ENCODE results near the gene HAUS2.
"Not testable (repeated sequence)": the region's sequence is repeated elsewhere in the genome, so short reads cannot be mapped to it uniquely, and the experiment has no call there.

The HAUS2 gene
- 31.8 to 96.9 (median 60.6) reads per million in 18 experiments for total RNA-seq

DNA sequence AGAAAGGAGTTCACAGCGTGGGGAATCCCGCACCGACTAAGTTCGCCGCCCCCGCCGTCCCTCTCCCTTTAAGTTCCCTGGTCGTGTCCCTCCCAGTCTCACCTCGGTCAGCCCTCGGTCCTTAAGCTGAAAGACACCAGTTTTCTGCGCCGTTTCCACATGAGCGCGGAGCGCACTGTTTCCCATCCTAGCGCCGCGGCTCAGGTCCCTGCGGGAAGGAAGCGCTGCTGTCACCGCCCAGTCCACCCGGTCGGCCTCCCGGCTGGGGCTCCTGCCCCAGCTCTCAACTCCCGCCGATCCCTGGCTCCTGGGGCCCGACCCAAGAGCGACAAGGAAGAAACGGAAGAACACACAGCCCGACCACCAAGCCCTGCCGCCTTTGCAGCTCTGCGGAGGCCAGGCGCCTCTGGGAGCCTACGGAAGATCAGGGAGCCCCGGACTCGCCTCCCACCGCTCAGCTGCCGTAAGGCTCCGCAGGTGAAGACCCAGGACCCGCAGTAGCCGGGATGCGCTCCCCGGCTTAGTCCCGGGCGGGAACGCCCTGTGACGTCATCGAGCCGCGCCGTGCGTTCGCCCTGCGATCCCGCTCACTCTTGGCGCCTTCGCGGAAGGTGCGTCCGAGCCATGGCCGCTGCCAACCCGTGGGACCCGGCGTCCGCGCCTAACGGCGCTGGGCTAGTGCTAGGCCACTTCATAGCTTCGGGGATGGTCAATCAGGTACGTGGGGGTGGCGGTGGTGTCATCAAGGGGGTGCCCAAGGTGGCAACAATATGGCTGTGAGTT, at the start of gene HAUS2, which contains the start of gene LRRC57:
HAUS2 (plus strand) TSS at position 590 of the 783 bp plus-strand sequence; CDS start at position 625, 35 bp downstream.
LRRC57 (minus strand) TSS at position 545 of the 783 bp plus-strand sequence; CDS start at position 186, 359 bp downstream.
- peak; percentile 83 to 89 for DNase-seq

DNA sequence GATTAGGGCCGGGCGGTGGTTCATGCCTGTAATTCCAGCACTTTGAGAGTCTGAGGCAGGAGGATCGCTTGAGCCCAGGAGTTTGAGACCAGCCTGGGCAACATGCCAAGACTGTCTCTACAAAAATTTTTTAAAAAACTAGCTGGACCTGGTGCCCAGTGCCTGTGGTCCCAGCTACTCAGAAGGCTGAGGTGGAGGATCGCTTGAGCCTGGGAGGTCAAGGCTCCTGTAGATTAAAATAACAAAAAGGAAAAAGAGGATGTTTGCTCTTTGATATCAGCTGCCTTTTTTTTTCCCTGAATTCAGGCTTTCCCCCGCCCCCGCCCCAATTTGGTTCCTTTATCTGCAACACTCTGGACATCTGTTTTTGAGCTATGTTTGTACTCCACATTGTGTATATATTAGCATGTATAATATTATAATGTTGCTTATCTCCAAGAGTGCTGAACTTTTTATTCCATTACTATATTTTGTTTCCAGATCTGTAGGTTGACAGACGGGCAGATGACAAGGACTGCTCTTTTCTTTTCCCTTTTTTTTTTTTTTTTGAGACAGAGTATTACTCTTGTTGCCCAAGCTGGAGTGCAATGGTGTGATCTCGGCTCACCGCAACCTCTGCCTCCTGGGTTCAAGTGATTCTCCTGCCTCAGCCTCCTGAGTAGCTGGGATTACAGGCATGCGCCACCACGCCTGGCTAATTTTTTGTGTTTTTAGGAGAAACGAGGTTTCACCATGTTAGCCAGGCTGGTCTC, 48.6 kb upstream of the HAUS2 start:
- DNase-seq = peak; percentile 51 to 57

DNA sequence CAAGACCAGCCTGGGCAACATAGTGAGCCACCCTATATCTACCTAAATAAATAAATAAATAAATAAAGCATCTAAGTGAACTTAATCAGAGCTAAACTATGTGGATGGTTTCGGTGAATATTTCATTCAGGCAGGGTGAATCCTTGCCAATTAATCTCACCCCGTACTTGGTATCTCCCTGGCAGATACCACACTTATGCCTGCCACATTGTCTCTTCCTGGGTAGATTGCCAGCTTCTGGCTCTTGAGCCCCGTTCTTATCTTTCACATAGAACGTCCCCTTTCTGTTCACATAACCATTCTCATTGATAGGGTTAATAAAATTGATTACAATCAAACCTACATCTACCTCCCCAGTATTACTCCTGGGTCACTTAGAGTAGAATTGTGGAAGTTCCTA, 46.2 kb upstream of the HAUS2 start:
- no peak for DNase-seq

DNA sequence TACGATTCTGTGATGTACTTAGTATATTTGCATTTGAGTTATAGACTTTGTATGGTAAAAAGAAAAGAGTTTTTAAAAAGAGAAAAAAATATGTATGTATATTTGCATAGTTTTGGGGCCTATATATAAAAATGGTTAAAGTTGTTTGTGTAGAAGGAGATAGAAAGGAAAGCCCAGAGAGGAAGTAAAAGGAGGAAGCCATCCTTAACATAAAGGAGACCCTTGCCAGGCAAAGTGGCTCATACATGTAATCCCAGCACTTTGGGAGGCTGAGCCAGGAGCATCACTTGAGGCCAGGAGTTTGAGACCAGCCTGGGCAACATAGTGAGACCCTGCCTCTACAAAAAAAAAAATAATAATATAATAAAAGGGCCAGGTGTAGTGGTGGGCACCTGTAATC, 44.8 kb upstream of the HAUS2 start:
- no peak for DNase-seq

DNA sequence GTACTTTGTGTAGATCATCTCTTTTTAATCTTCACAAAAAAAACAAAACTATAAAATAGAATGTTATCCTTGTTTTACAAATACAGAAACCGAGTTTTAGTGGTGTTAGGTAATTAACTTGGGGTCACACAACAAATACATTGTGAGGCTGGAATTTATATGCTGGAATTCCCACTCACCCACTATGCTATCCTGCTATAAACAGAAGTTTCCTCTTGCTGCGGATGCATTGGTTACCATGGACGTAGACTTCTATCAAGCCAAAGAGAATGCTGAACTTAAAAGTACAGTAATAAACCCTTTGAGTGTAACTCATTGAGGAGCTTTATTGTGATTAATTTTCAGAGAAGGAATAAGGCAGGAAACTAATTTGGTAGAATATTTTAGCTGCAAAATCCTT, 44.0 kb upstream of the HAUS2 start:
- DNase-seq = no peak

DNA sequence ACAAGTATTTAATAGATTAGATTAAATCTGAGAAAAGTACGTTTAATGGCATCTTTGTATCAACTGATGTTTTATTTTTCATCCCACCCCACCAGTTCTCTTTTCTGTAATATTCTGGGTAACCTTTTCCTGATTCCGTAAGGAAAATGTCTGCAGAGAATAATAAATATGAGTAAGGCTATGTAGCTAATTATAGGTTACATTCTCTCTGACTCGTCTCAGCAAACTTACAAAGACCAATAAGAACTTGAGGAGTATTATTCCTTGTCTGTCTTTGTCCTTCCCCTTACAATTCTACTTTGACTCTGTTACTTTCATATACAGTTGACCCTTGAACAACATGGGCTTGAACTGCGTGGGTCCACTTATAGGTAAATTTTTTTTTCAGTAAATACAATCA, 41.1 kb upstream of the HAUS2 start:
- DNase-seq = no peak

DNA sequence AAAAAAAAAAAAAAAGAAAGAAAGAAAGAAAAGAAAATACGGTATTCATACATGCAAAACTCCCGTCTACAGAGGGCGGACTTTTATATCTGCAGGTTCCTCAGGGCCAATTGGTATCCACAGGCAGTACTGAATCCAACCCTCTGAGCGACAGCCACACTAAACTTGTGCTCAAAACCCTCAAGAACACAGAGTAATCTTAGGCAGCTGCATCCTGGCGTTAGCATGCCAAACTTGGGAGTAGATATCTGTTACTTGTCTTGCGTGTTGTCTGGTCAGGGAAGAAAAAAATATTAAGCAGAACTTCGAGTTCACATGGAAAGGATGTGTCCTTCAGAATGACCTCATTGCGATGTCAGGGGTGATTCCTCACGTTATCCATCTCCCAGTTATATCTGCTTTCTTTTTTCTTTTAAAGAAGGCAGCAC, 40.4 kb upstream of the HAUS2 start:
- peak in 1 of 2 donors; percentile 7 for DNase-seq

DNA sequence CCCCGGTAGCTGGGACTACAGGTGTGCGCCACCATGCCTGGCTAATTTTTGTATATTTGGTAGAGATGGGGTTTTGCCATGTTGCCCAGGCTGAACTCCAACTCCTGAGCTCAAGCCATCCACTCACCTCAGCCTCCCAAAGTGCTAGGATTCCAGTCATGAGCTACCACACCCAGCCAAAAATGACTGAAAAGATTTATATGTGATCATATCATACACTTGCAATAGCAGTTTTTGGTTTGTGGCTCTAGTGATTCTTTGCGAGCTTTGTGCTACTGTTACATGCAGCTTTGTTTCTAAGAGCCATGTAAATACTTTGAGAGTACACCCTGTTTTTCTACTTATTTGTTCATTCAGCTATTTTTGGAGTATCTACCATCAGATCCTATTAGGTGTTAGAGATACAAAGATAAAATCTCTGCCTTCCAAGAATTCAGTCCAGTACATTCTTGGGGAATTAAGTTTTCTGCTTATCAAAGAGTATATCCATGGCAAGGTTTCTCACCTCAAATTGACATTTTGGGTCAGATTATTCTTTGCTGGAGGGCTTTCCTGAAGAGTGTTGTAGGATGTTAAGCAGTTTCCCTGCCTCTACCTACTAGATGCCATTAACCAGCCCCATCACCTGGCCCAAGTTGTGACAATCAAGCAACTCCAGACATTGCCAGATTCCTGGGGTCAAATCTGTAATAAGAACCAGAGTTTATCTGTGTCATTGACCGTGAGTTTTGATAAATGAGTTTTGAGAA, 38.2 kb upstream of the HAUS2 start:
- DNase-seq = no peak

DNA sequence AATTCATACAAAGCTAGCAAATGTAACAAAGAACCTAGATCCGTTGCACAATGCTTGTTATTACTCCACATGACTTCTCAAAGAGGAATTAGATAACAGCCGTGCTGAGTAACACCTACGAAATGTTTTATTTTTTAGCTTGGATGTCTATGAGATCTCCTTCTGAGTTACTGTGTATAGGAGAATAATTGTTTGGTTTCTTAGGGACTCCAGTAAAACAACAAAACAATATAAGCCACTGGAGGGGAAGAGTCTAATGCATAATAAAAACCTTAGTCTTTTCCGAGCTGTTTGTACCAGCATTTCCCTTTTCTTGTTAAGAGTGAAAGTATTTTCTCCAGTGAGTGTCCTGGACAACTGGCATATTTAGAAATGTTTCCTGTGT, 37.6 kb upstream of the HAUS2 start:
- peak; percentile 54 to 82 for DNase-seq

DNA sequence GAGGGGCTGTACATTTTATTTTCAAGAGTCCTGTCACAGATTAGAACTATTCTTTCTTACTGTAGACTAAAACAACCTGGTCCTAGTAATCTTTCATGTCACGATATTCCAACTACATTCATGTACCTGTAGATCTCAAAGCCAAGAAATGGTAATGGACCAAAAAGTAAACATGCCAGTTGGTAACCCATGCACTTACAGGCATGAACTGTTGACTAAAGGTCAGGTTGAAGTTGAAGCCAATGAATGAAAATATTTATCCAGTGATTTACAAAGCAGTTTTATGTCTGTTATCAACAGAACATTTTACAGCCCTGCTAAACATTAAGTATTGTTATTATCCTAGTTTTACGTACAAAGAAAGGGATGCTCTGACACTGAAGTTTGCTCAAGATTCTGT, 25.3 kb upstream of the HAUS2 start:
- DNase-seq = no peak

DNA sequence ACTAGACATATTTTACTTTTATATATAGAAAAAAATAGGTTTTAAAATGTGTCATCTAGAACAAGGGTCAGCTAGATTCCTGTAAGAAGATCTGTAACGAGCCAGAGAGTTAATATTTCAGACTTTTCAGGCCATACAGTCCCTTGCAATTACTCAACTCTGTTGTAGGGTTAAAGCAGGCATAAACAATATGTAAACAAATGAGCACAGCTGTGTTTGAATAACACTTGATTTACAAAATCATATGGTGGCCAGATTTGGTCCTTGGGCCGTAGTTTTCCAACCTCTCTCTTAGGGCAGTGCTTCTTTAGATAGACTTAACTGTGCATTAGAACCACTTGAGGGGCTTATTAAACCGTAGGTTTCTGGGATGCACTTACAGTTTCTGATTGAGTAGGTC, 19.7 kb upstream of the HAUS2 start:
- DNase-seq = no peak

DNA sequence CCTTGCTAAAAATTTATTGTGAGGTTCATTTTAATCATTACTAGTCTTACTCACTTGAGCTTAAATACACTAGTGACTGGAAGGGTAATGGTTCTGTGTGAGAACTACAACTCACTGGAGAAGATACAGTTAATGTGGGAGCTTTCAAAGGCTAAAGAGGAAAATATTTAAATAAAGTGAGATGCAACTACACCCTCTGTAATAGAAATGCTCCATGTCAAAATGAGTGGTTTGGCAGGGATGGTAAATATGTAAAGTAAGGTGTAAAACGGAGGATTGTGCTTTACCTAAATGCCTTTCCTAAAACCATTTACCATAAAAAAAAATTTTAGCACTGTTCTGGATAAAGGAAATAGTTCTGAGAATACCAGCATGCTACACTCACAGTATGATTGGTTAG, 15.4 kb upstream of the HAUS2 start:
- DNase-seq = no peak

DNA sequence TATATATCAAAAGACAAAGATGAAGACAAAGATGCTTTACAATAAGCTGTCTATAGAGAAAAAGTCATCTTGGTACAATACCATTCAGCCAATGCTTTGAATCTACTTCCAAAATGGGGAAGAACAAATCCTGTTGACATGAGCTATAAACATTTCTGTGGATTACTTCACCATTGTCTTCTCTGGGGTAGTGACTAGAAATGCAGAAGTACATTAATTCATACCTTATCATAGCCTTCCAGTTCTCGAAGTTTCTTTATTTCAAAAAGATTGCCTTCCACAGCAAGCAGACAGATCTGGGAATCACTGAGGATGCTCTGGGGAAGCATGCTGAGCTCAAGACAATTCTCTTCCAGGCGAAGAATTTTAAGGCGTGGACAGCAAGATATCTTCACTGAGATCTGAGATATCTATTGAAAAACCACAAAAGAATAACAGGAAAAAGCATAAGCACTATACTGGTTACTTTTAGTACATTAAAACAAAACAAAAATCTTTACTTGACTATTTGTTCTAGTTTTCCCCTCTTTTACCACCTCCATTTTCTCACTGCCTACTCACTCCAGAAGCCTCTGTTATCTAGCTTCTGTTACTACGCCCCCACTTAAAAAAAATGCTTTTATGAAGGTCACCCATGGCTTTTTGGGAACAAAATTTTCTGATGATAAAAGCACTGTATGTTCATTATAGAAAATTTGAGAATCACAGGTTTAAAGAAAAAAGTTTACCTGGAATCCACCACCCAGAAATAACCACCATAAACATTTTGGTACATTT, 3.6 kb upstream of the HAUS2 start:
- DNase-seq = peak; percentile 57 to 82

DNA sequence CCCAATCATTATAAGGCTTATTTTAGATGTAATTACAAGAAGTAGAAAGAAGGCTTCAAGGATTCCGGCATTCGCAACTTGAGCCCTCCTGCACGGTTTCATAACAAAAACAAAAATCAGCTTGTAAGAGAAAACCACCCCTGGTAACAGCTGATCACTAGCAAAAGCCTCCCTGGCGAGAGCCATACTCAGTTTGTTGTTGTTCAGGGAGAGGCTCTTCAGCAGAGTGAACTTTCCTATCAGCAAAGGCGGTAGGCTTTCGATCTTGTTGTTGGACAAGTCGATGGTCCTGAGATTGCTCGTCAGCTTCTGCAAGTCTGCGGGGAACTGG, 755 bp upstream of the HAUS2 start:
- no peak for DNase-seq

DNA sequence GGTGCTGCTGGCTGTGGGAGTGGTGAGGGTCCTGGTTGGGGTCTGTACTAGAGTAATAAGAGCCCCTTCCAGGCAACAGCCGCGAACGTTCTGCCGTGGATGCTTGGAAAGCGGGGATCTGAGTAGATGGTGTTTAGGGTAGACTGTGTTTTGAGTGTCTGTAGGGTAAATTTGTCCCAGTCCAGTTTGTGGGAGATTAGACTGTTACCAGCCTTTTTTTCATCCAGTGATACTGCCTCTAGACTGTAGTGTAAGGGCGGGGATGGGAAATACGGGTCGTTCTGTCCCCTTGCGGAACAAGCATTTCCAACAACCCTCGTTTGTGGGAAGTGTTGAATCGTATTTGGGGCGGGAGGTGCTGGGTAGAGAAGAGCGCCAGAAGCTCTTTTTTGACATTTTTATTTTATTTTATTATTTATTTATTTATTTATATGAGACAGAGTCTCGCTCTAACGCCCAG, 424 bp downstream of the HAUS2 start:
- DNase-seq = peak; percentile 57 to 62

DNA sequence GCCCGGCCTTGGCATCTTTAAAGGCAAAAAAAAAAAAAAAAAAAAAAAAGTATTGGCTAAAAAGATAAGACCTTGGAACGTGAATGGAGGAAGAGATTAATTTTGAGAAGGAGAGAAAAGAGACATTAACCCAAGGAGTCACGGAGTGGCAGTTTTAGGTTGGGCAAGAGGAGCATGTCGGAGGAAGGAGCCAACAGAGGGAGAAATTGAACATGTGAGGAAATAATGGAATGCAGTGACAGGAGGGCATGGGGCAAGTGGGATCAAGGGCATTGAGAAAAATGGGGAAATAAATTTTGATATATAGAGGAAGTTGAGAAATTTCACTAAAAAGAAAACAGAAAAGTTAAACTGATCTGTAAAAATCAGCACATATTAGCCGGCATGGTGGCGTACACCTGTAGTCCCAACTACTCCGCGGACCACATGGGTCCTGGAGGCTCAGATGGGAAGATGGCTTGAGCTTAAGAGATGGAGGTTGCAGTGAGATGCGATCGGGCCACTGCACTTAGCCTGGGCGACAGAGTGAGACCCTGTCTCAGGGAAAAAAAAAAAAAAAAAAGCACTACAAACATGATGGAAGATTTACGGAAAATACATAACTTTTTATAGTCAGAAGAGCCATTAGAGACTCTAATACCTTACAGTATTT, 1.2 kb downstream of the HAUS2 start:
- peak; percentile 56 to 73 for DNase-seq

DNA sequence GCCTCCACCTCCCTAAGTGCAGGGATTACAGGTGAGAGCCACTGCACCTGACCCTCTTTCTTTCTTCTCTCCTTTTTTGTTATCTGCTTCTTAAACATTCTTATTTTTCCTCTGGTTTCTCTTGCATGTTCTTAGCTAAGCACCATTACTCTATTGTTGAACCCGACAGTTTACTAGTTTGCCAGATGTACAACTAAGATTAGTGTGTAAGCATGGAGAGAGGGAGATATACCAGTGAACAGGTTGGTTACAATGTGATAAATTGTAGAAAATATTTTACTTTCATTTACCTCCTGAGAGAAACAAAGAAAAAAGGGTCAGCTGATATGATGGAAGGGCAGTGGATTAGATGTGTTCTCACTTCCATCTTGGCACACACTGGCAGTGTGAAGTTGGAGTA, 4.9 kb downstream of the HAUS2 start:
- DNase-seq = no peak

DNA sequence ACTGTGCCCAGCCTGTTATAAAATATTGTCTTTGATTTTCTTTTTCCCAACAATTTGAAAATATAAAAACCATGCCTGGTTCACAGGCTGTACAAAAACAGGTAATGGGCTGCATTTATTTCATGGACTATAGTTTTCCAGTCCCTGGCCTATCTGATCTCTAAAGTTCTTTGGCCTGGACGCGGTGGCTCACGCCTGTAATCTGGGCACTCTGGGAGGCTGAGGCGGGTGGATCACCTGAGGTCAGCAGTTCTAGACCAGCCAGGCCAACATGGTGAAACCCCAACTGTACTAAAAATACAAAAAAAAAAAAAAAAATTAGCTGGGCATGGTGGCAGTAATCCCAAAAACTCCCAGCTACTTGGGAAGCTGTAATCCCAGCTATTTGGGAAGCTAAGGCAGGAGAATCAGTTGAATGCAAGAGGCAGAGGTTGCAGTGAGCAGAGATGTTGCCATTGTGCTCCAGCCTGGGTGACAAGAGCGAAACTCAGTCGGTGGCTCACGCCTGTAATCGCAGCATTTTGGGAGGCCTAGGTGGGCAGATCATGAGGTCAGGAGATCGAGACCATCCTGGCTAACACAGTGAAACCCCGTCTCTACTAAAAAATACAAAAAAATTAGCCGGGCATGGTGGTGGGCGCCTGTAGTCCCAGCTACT, 8.0 kb downstream of the HAUS2 start:
- not testable (repeated sequence) for DNase-seq

DNA sequence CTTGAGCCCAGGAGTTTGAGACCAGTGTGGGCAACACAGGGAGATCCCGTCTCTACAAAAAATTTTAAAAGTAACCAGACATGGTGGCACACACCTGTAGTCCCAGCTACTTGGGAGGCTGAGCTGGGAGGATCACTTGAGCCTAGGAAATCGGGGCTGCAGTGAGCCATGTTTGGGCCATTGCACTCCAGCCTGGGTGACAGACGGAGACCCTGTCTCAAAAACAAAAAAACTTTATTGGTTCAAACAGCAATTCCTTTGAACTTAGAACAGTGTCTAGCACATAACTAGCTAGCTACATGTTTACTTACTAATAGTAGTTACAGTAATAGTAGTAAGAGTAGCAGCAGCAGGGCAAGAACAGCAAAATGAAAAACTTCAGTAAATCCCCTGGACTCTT, 10.1 kb downstream of the HAUS2 start:
- DNase-seq = no peak

DNA sequence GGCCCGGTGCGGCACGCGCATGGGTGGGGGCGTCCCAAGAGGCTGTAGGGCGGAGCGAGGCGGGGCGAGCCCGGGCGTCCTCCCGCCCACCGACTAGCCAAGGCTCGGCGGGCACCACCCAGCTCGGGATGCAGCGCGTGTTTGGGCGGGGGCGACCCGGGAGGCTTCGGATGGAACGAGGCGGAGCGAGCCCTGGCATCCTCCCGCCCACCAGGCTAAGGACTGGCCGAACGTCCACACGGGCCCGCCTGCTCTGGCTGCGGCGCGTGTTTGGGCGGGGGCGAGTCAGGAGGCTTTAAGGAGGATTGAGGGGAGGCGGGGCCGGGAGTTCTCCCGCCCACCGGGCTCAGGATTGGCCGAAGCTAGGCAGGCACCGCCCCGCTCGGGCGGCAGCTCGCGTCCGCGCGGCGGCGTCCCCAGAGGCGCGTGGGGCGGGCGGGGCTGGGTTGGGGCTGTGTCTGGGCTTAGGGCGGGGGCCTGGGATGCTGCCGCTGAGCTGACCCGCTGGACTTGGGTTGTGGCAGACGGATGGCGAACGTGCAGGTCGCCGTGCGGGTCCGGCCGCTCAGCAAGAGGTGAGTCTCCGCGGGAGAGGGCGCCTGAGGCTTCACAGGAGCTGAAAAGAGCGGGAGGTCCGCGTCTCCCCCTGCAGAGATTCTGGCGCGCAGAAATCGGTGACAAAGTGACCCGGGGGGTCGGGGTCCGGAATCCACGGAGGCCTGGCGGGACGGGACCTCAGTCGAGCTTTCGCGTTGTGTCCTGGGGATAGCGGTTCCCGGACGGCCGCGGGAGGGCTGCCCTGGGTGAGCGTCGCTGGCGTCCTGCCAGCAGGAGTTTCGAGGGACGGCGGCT, 26.8 kb downstream of the HAUS2 start, which contains the start of gene STARD9:
STARD9 (plus strand) TSS at position 419 of the 852 bp plus-strand sequence; CDS start at position 529, 110 bp downstream.
- peak; percentile 99 for DNase-seq

All from inflammatory macrophage (primary cell).